HCT116 (cell line): Measurements from ENCODE around the gene ITPKB. TPM values are rescaled to one million over a fixed set of nuclear protein-coding genes. Genes with fewer than 3 reads are reported as not detected.

Experiments
- ATAC-seq: fragments of 200-7000 bp; cut with Tn5 transposase; 2 replicates; pipeline ENCODE4 v1.9.1; 2020; ENCODE audit warnings: mild to moderate bottlenecking, moderate library complexity
- BruUV-seq: library from RNA; stranded (reverse); fragments of 400-500 nt; replicated peaks from 2 replicates; lab custom pipeline; 2021; lab: Mats Ljungman, UMichigan
- CTCF ChIA-PET: fragments of 300-600 bp; sonication (Branson Sonifier 250); formaldehyde crosslinking; loops from one replicate; lab custom pipeline; 2021; ENCODE audit warnings: antibody characterized with exemption; lab: Charles Lee
- POLR2A ChIA-PET: fragments of 300-600, 350-600 bp; sonication (Branson Sonifier 250); formaldehyde crosslinking; loops from one replicate; lab custom pipeline; 2021; ENCODE audit warnings: antibody characterized with exemption; lab: Charles Lee
- RAD21 ChIA-PET, 2 experiments: fragments of 300-600 bp; sonication (Branson Sonifier 250); formaldehyde crosslinking; loops; one replicate each; lab custom pipeline; 2023; ENCODE audit warnings: low total read pairs in 2 of 2; ENCODE audit not compliant: uncharacterized antibody in 2 of 2, unreplicated experiment in 2 of 2, low non-redundant PET in 1 of 2; lab: Charles Lee
- DNase-seq: peaks from one replicate; pipeline ENCODE4 v3.0.0-alpha.2; 2010; ENCODE audit warnings: low read depth, low spot score
- H2AFZ ChIP-seq: fragments of 200-600 bp; shearing (Covaris generic), sonication (generic); 2 replicates; pipeline ENCODE4 v1.6.1; 2017; ENCODE audit warnings: low read depth, mixed run types, mixed read lengths, antibody characterized with exemption, low read length; ENCODE audit not compliant: poor library complexity, severe bottlenecking
- H3K27ac ChIP-seq: 2 replicates; pipeline ENCODE4 v1.5.1; 2012; ENCODE audit warnings: low read depth, low read length
- H3K27me3 ChIP-seq: fragments of 200-600 bp; sonication (generic); 2 replicates; pipeline ENCODE4 v1.6.1; 2016; ENCODE audit warnings: mixed run types, low read length, mixed read lengths; ENCODE audit not compliant: insufficient read depth
- H3K36me3 ChIP-seq, 2 experiments: fragments of 200-500 bp in 1 of 2; fragments of 200-600 bp in 1 of 2; sonication (Bioruptor generic) in 1 of 2; sonication (generic) in 1 of 2; 2 replicates each; pipeline versions ENCODE4 v1.5.1 to v1.6.1; 2014 to 2016; ENCODE audit warnings: low read length in 2 of 2, inconsistent platforms in 1 of 2, mixed read lengths in 1 of 2, mixed run types in 1 of 2; ENCODE audit not compliant: insufficient read depth in 2 of 2, control insufficient read depth in 1 of 2
- H3K4me1 ChIP-seq, 2 experiments: fragments of 200-600 bp in 1 of 2; sonication (generic) in 1 of 2; 2 replicates each; pipeline versions ENCODE4 v1.5.1 to v1.6.1; 2012 to 2017; ENCODE audit warnings: low read length in 2 of 2, inconsistent platforms in 1 of 2, mild to moderate bottlenecking in 1 of 2, mixed read lengths in 1 of 2, mixed run types in 1 of 2, moderate library complexity in 1 of 2; ENCODE audit not compliant: insufficient read depth in 2 of 2, control insufficient read depth in 1 of 2
- H3K4me2 ChIP-seq: fragments of 200-600 bp; sonication (generic); 2 replicates; pipeline ENCODE4 v1.6.1; 2017; ENCODE audit warnings: mixed run types, low read length, mixed read lengths
- H3K4me3 ChIP-seq, 2 experiments: fragments of 200-600 bp in 1 of 2; sonication (generic) in 1 of 2; replicated peaks in 1 of 2; 2 replicates each; pipeline ENCODE4 v1.5.1; 2011 to 2016; ENCODE audit warnings: low read length in 2 of 2, control low read depth in 1 of 2, low read depth in 1 of 2, mild to moderate bottlenecking in 1 of 2, mixed read lengths in 1 of 2, mixed run types in 1 of 2
- H3K79me2 ChIP-seq: fragments of 200-600 bp; sonication (generic); 2 replicates; pipeline ENCODE4 v1.6.1; 2017; ENCODE audit warnings: mild to moderate bottlenecking, mixed run types, low read length, moderate library complexity, mixed read lengths; ENCODE audit not compliant: insufficient read depth
- H3K9ac ChIP-seq: fragments of 200-600 bp; sonication (generic); 2 replicates; pipeline ENCODE4 v1.6.1; 2016; ENCODE audit warnings: low read length, mixed read lengths
- H3K9me2 ChIP-seq: fragments of 200-600 bp; sonication (generic), shearing (Covaris generic); 2 replicates; pipeline ENCODE4 v1.6.1; 2017; ENCODE audit warnings: mixed run types, mild to moderate bottlenecking, moderate library complexity; ENCODE audit not compliant: insufficient read depth
- H3K9me3 ChIP-seq, 2 experiments: fragments of 200-500 bp in 1 of 2; fragments of 200-600 bp in 1 of 2; sonication (Bioruptor generic) in 1 of 2; sonication (generic) in 1 of 2; 2 replicates each; pipeline ENCODE4 v1.6.1; 2014 to 2017; ENCODE audit warnings: low read length in 2 of 2, mixed read lengths in 2 of 2, inconsistent platforms in 1 of 2, low read depth in 1 of 2, mild to moderate bottlenecking in 1 of 2, mixed run types in 1 of 2, moderate library complexity in 1 of 2; ENCODE audit not compliant: control insufficient read depth in 1 of 2, insufficient read depth in 1 of 2
- H4K20me1 ChIP-seq: fragments of 200-600 bp; sonication (generic), shearing (Covaris generic); 2 replicates; pipeline ENCODE4 v1.6.1; 2017; ENCODE audit warnings: mixed run types, mild to moderate bottlenecking, moderate library complexity; ENCODE audit not compliant: insufficient read depth
- CEBPB ChIP-seq: IDR thresholded peaks from 2 replicates; pipeline ENCODE4 v1.6.1; 2012; ENCODE audit warnings: low read depth
- ELF1 ChIP-seq: IDR thresholded peaks from 2 replicates; pipeline ENCODE4 v1.6.1; 2012; ENCODE audit warnings: low read depth, borderline replicate concordance
- EZH2 ChIP-seq: fragments of 200-600 bp; sonication (generic); IDR thresholded peaks from 2 replicates; pipeline ENCODE4 v1.6.1; 2017; ENCODE audit warnings: antibody characterized with exemption, mixed run types
- POLR2AphosphoS5 ChIP-seq: IDR thresholded peaks from 2 replicates; pipeline ENCODE4 v1.6.1; 2011; ENCODE audit warnings: mild to moderate bottlenecking, low read depth, low read length, moderate library complexity
- RAD21 ChIP-seq: IDR thresholded peaks from 2 replicates; pipeline ENCODE4 v1.6.1; 2012; ENCODE audit warnings: low read depth, mild to moderate bottlenecking
- SIN3A ChIP-seq: IDR thresholded peaks from 2 replicates; pipeline ENCODE4 v1.6.1; 2012; ENCODE audit warnings: low read depth
- SP1 ChIP-seq: IDR thresholded peaks from 2 replicates; pipeline ENCODE4 v1.6.1; 2012; ENCODE audit warnings: low read depth
- SRF ChIP-seq: IDR thresholded peaks from 2 replicates; pipeline ENCODE4 v1.6.1; 2012; ENCODE audit warnings: low read depth
- TCF7L2 ChIP-seq: IDR thresholded peaks from 2 replicates; pipeline ENCODE4 v1.7.0; 2011; ENCODE audit warnings: borderline replicate concordance, inconsistent platforms; ENCODE audit not compliant: insufficient read depth, insufficient read length; ENCODE audit errors: extremely low read depth
- intact Hi-C: fragments of 100-400 bp; cut with micrococcal nuclease; formaldehyde crosslinking; loops from 2 replicates; pipeline ENCODE4 v1.10.0; 2022
- total RNA-seq: library from RNA; stranded (reverse); gene quantifications from one replicate; pipeline ENCODE4 v1.2.1, GENCODE V29; 2021; ENCODE audit not compliant: unreplicated experiment
- TF ChIP-seq, protein P1 (sequence below), 3 experiments: fragments of 200-600 bp in 1 of 3; sonication (generic) in 1 of 3; IDR thresholded peaks in 2 of 3; conservative IDR thresholded peaks in 1 of 3; 2 replicates each; pipeline ENCODE4 v1.5.1; 2012 to 2017; ENCODE audit warnings: low read depth in 2 of 3, low read length in 2 of 3, antibody characterized with exemption in 1 of 3, borderline replicate concordance in 1 of 3, control low read depth in 1 of 3, mild to moderate bottlenecking in 1 of 3, mixed read lengths in 1 of 3, mixed run types in 1 of 3, moderate library complexity in 1 of 3; ENCODE audit not compliant: insufficient read depth in 1 of 3
- TF ChIP-seq, protein P2 (sequence below): IDR thresholded peaks from 2 replicates; pipeline ENCODE4 v1.6.1; 2011; ENCODE audit warnings: mild to moderate bottlenecking, low read length, moderate library complexity; ENCODE audit not compliant: insufficient replicate concordance; ENCODE audit errors: extremely low read depth
- TF ChIP-seq, protein P3 (sequence below): IDR thresholded peaks from 2 replicates; pipeline ENCODE4 v1.6.1; 2012; ENCODE audit warnings: low read depth

The ITPKB gene
- total RNA-seq, 1 experiment from 2014 or later, result 4.4 TPM

DNA sequence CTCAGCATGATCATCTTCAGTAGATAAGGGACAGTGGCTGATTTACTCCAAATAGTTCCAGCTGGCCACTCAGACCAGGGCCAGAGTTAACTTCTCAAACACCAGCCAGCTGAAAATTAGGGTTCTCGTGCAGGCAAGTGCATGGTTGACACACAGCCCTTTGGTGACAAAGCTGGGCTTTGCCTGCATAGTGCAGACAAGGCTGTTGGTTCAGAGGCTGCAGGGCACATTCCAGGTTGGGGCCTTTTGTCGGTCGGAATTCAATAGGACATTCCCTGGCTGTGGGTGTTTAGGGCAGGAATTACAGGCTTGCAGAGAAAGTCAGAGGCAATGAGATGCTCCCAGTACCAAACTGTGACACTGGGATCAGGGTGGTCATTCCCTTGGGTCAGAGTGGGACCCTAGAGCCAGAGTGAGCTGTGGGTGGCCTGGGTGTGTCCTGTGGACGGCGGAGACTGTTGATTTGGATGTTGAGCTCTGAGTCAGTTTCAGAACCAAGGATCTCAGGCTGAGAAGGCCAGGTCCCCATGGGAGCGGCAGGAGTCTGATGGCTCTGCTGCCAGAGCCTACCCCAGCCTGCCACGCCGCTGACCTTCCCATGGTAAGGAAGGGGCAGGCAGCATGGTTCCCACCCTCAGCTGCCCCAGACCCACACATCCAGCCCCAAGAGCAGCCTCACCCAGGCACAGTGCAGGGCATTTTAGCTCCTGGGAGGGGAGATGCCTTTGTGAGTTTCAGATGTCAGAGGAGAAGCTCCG is 134.3 kb downstream of the ITPKB start:
- DNase-seq, result no peak

More for the DNA sequence above, 134.3 kb downstream of the ITPKB start:
- no TSS peak for BruUV-seq
- POLR2A ChIA-PET, result no interaction called here
- no peaks in the 10 kb centered on the region; the same call in 1 of the 2 replicates for H3K27me3 ChIP-seq
- H3K4me1 ChIP-seq, result peaks cover 0 to 3% of the 10 kb centered on the region in 2 experiments; a peak in 1 of 4 replicates
- no peaks in the 10 kb centered on the region for H4K20me1 ChIP-seq
- no peak overlapping the region for H3K4me3 ChIP-seq
- no peak overlapping the region for H2AFZ ChIP-seq
- TF ChIP-seq, protein P1, sequence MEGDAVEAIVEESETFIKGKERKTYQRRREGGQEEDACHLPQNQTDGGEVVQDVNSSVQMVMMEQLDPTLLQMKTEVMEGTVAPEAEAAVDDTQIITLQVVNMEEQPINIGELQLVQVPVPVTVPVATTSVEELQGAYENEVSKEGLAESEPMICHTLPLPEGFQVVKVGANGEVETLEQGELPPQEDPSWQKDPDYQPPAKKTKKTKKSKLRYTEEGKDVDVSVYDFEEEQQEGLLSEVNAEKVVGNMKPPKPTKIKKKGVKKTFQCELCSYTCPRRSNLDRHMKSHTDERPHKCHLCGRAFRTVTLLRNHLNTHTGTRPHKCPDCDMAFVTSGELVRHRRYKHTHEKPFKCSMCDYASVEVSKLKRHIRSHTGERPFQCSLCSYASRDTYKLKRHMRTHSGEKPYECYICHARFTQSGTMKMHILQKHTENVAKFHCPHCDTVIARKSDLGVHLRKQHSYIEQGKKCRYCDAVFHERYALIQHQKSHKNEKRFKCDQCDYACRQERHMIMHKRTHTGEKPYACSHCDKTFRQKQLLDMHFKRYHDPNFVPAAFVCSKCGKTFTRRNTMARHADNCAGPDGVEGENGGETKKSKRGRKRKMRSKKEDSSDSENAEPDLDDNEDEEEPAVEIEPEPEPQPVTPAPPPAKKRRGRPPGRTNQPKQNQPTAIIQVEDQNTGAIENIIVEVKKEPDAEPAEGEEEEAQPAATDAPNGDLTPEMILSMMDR (IDR thresholded peaks at IDR 0.05 in 2 of 3, conservative IDR thresholded peaks at IDR 0.05 in 1 of 3; ENCODE audit: borderline replicate concordance in 1 of 3, insufficient read depth in 1 of 3, low read depth in 2 of 3, low read length in 2 of 3), result no peak
- TF ChIP-seq CEBPB (no peak), SIN3A (no peak), ELF1 (no peak), RAD21 (no peak), SRF (no peak), POLR2AphosphoS5 (no peak), EZH2 (no peak), SP1 (no peak), TCF7L2 (no peak)
- TF ChIP-seq, protein P2, sequence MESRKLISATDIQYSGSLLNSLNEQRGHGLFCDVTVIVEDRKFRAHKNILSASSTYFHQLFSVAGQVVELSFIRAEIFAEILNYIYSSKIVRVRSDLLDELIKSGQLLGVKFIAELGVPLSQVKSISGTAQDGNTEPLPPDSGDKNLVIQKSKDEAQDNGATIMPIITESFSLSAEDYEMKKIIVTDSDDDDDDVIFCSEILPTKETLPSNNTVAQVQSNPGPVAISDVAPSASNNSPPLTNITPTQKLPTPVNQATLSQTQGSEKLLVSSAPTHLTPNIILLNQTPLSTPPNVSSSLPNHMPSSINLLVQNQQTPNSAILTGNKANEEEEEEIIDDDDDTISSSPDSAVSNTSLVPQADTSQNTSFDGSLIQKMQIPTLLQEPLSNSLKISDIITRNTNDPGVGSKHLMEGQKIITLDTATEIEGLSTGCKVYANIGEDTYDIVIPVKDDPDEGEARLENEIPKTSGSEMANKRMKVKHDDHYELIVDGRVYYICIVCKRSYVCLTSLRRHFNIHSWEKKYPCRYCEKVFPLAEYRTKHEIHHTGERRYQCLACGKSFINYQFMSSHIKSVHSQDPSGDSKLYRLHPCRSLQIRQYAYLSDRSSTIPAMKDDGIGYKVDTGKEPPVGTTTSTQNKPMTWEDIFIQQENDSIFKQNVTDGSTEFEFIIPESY, result no peak
- TF ChIP-seq, protein P3, sequence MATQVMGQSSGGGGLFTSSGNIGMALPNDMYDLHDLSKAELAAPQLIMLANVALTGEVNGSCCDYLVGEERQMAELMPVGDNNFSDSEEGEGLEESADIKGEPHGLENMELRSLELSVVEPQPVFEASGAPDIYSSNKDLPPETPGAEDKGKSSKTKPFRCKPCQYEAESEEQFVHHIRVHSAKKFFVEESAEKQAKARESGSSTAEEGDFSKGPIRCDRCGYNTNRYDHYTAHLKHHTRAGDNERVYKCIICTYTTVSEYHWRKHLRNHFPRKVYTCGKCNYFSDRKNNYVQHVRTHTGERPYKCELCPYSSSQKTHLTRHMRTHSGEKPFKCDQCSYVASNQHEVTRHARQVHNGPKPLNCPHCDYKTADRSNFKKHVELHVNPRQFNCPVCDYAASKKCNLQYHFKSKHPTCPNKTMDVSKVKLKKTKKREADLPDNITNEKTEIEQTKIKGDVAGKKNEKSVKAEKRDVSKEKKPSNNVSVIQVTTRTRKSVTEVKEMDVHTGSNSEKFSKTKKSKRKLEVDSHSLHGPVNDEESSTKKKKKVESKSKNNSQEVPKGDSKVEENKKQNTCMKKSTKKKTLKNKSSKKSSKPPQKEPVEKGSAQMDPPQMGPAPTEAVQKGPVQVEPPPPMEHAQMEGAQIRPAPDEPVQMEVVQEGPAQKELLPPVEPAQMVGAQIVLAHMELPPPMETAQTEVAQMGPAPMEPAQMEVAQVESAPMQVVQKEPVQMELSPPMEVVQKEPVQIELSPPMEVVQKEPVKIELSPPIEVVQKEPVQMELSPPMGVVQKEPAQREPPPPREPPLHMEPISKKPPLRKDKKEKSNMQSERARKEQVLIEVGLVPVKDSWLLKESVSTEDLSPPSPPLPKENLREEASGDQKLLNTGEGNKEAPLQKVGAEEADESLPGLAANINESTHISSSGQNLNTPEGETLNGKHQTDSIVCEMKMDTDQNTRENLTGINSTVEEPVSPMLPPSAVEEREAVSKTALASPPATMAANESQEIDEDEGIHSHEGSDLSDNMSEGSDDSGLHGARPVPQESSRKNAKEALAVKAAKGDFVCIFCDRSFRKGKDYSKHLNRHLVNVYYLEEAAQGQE, result no peak
- H3K9ac ChIP-seq, result no peak overlapping the region
- H3K4me2 ChIP-seq, result no peak overlapping the region
- no peaks in the 10 kb centered on the region for H3K9me3 ChIP-seq
- H3K79me2 ChIP-seq, result no peaks in the 10 kb centered on the region
- intact Hi-C loops, result no loop called here
- H3K27ac ChIP-seq, result no peak overlapping the region
- CTCF ChIA-PET, result interaction anchor here (1.3 kb wide), 1 partner anchor 9 kb away, joined by 3 read pairs; no protein-coding TSS in a partner anchor
- H3K36me3 ChIP-seq, result no peaks in the 10 kb centered on the region
- ATAC-seq, result no peak
- RAD21 ChIA-PET, result no interaction called here
- H3K9me2 ChIP-seq, result no peaks in the 10 kb centered on the region
